ENCODE results near the gene HID1. TPM values are rescaled to one million over a fixed set of nuclear protein-coding genes. Genes with fewer than 3 reads are reported as not detected.

Gene HID1
- total RNA-seq, 3 donors from 2014 or later (not counting 1 experiment from before 2014, with no cell fraction given): 0.66 to 9.5 (median 2.8) TPM

- 92% methylated on average over 76 of the region's 76 CpGs for WGBS (ENCODE audit: insufficient coverage)
- H3K27ac Mint-ChIP-seq: no peak overlapping the region
- no peak overlapping the region for H3K4me3 Mint-ChIP-seq
- Histone ChIP-seq H3K27ac (ENCODE audit: low read length) (no peak overlapping the region), H3K27me3 (ENCODE audit: control insufficient read depth, insufficient read depth, low read length) (no peaks in the 10 kb centered on the region), H3K4me1 (ENCODE audit: control insufficient read depth, insufficient read depth, low read length) (peaks cover 3% of the 10 kb centered on the region), H3K36me3 (ENCODE audit: control insufficient read depth, insufficient read depth, low read length) (no peaks in the 10 kb centered on the region), H3K9me3 (ENCODE audit: control insufficient read depth, insufficient read depth, low read length) (no peaks in the 10 kb centered on the region), H3K4me3 (ENCODE audit: low read length) (no peak overlapping the region)
- intact Hi-C loops (cut with micrococcal nuclease): no loop called here
- H3K4me1 Mint-ChIP-seq: peaks cover 4 to 6% of the 10 kb centered on the region in 2 donors
- H3K27me3 Mint-ChIP-seq (ENCODE audit: low read depth in 2 of 2): no peaks in the 10 kb centered on the region
- DNase-seq (no peak), ATAC-seq (no peak)
- H3K36me3 Mint-ChIP-seq: no peaks in the 10 kb centered on the region
- no peak for TF ChIP-seq CTCF (IDR thresholded peaks at IDR 0.05)
- H3K9me3 Mint-ChIP-seq: no peaks in the 10 kb centered on the region
These were observed 30.8 kb upstream of the HID1 start for GRCh38 chr17:75003070-75003956.

GRCh38 chr17:75001915-75002843, 29.6 kb upstream of the HID1 start:
- Mint-ChIP-seq H3K4me1 (peaks cover 6 to 9% of the 10 kb centered on the region in 2 donors), H3K9me3 (no peaks in the 10 kb centered on the region), H3K36me3 (no peaks in the 10 kb centered on the region), H3K27me3 (ENCODE audit: low read depth in 2 of 2) (no peaks in the 10 kb centered on the region), H3K4me3 (no peak overlapping the region), H3K27ac (no peak overlapping the region)
- Histone ChIP-seq H3K4me1 (ENCODE audit: control insufficient read depth, insufficient read depth, low read length) (peaks cover 3% of the 10 kb centered on the region), H3K9me3 (ENCODE audit: control insufficient read depth, insufficient read depth, low read length) (no peaks in the 10 kb centered on the region), H3K4me3 (ENCODE audit: low read length) (no peak overlapping the region), H3K36me3 (ENCODE audit: control insufficient read depth, insufficient read depth, low read length) (no peaks in the 10 kb centered on the region), H3K27ac (ENCODE audit: low read length) (no peak overlapping the region), H3K27me3 (ENCODE audit: control insufficient read depth, insufficient read depth, low read length) (no peaks in the 10 kb centered on the region)
- 83% methylated on average over 15 of the region's 15 CpGs for WGBS (ENCODE audit: insufficient coverage)
- ATAC-seq (no peak), DNase-seq (no peak)
- no peak for TF ChIP-seq CTCF (IDR thresholded peaks at IDR 0.05)
- intact Hi-C loops (cut with micrococcal nuclease): no loop called here

- no peak overlapping the region for H3K4me3 ChIP-seq (ENCODE audit: low read length)
- no peaks in the 10 kb centered on the region for H3K36me3 ChIP-seq (ENCODE audit: control insufficient read depth, insufficient read depth, low read length)
- Mint-ChIP-seq H3K36me3 (no peaks in the 10 kb centered on the region), H3K27ac (no peak overlapping the region), H3K4me3 (no peak overlapping the region), H3K4me1 (peaks cover 6 to 9% of the 10 kb centered on the region in 2 donors), H3K27me3 (ENCODE audit: low read depth in 2 of 2) (no peaks in the 10 kb centered on the region), H3K9me3 (no peaks in the 10 kb centered on the region)
- 86% methylated on average over 4 of the region's 4 CpGs for WGBS (ENCODE audit: insufficient coverage)
- no peak for ATAC-seq
- H3K27me3 ChIP-seq (ENCODE audit: control insufficient read depth, insufficient read depth, low read length): no peaks in the 10 kb centered on the region
- no peak overlapping the region for H3K27ac ChIP-seq (ENCODE audit: low read length)
- no peak for DNase-seq
- intact Hi-C loops (cut with micrococcal nuclease): no loop called here
- H3K4me1 ChIP-seq (ENCODE audit: control insufficient read depth, insufficient read depth, low read length): peaks cover 3% of the 10 kb centered on the region
- TF ChIP-seq CTCF (IDR thresholded peaks at IDR 0.05): no peak
- no peaks in the 10 kb centered on the region for H3K9me3 ChIP-seq (ENCODE audit: control insufficient read depth, insufficient read depth, low read length)
These were observed 27.0 kb upstream of the HID1 start for GRCh38 chr17:74999523-74999922.
